C4-2B (cell line): ENCODE measurements around the gene KIF25.

ENCODE experiments used
- H3K27ac ChIP-seq: fragments of 450-650 bp; 2 replicates; pipeline ENCODE4 v1.5.1; 2017
- CTCF ChIP-seq: fragments of 450-650 bp; conservative IDR thresholded peaks from 2 replicates; pipeline ENCODE4 v1.5.1; 2017; ENCODE audit warnings: mild to moderate bottlenecking
- ZFX ChIP-seq: fragments of 450-650 bp; IDR thresholded peaks from 2 replicates; pipeline ENCODE4 v1.6.1; 2017

Gene KIF25

GRCh38 chr6:168029459-168030217 is 32.2 kb downstream of the KIF25 start:
- no peak overlapping the region for H3K27ac ChIP-seq
- TF ChIP-seq ZFX (no peak), CTCF (no peak)

- no peak overlapping the region for H3K27ac ChIP-seq
- TF ChIP-seq CTCF = no peak
These were observed 32.8 kb downstream of the KIF25 start for GRCh38 chr6:168030218-168030746.

GRCh38 chr6:168030908-168031307 is 33.4 kb downstream of the KIF25 start:
- H3K27ac ChIP-seq = no peak overlapping the region

GRCh38 chr6:168031411-168031971 is 34.0 kb downstream of the KIF25 start:
- TF ChIP-seq CTCF (no peak), ZFX (no peak)
- no peak overlapping the region for H3K27ac ChIP-seq

More at GRCh38 chr6:168030908-168031307, 33.4 kb downstream of the KIF25 start:
- no peak for TF ChIP-seq CTCF
- no peak for TF ChIP-seq ZFX

GRCh38 chr6:168032005-168032760 is 34.7 kb downstream of the KIF25 start:
- TF ChIP-seq ZFX (no peak), CTCF (no peak)
- H3K27ac ChIP-seq = no peak overlapping the region

GRCh38 chr6:168033791-168034190 is 36.3 kb downstream of the KIF25 start:
- no peak overlapping the region for H3K27ac ChIP-seq
- no peak for TF ChIP-seq ZFX
- TF ChIP-seq CTCF = no peak

- TF ChIP-seq ZFX (no peak), CTCF (no peak)
- no peak overlapping the region for H3K27ac ChIP-seq
These were observed 37.1 kb downstream of the KIF25 start for GRCh38 chr6:168034537-168034936.
